NT2/D1 (cell line): ENCODE measurements around the gene USP7.

Experiments used
- SUZ12 ChIP-seq: IDR thresholded peaks from 2 replicates; pipeline ENCODE4 v1.6.1; 2011; ENCODE audit not compliant: insufficient read length, insufficient read depth; ENCODE audit errors: extremely low read depth
- YY1 ChIP-seq: IDR thresholded peaks from 2 replicates; pipeline ENCODE4 v1.6.1; 2011; ENCODE audit not compliant: insufficient read length, insufficient read depth

DNA sequence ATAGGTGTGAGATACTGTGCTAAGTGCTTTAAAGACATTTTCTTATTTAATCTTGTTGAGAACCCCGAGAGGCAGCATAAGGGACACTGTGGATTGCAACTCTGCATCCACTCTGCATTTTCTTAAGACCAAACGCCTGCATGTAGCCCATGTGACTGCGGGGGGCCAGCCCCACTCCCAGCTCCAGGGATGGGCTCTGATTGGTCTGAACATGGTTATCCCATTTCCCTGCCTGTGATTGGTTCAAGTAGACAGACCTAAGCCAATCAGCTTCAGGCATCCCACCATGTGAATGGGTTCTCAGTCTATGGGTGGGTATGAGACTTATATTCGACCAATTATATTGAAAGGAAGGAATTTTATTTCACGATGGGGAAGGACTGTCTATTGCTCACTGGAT is 33.2 kb upstream of the USP7 start:
- TF ChIP-seq YY1 (no peak), SUZ12 (no peak)
